NT2/D1 (cell line): Measurements from ENCODE around the gene DNAJC5G.

Experiments used
- SUZ12 ChIP-seq: IDR thresholded peaks from 2 replicates; pipeline ENCODE4 v1.6.1; 2011; ENCODE audit not compliant: insufficient read length, insufficient read depth; ENCODE audit errors: extremely low read depth
- YY1 ChIP-seq: IDR thresholded peaks from 2 replicates; pipeline ENCODE4 v1.6.1; 2011; ENCODE audit not compliant: insufficient read length, insufficient read depth
- ZNF274 ChIP-seq: IDR thresholded peaks from 2 replicates; pipeline ENCODE4 v1.6.1; 2011; ENCODE audit warnings: mild to moderate bottlenecking, low read depth, low read length

DNA sequence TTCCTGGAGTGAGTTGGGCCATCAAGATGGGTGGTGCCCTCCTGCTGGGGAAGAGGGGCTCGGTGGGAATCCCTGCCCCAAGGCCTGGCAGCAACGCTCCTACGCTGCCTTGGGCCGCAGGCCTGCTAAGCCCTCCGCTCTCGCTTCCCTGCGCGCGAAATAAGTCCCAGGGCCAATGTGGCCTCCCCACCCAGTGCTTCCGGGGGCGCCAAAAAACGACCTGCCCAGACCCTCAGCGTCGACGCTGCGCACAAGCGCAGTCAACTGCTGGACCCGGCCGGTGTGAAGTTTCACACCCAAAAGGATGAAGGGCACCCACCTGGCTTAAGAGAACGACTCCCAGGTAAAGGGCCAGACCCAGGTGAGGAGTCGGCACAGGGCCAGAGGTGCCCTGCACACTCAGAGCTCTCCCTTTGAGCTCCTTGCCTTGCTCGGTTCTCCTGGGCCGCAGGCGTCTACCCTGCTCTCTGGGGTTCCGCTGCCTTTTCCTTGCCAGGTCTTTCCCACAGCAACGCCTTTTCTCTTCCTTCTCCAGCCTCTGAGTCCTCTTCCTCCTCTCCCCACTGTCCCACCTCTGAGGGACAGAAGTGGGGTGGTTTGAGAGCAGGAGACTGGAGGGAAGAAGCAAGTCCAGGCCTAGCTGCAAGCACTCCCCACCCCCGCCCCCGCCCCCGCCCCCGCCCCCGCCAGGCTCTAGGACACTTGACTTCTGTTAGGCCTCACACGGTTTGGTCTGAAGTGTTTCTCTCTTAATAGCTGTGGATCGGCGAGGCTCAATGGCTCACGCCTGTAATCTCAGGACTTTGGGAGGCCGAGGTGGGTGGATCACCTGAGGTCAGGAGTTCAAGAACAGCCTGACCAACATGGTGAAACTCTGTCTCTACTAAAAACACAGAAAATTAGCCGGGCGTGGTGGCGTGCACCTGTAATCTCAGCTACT, at the start of gene DNAJC5G:
- TF ChIP-seq YY1 (no peak), ZNF274 (no peak), SUZ12 (no peak)
